ENCODE data around the gene ANKFN1.

ANKFN1 gene

GRCh38 chr17:56152874-56153602, at the start of gene ANKFN1:
Gene ANKFN1, plus strand, starts transcription at chr17:56153475. Its CDS starts 59,193 bp downstream, at chr17:56212668.
- DNase-seq: no peak

GRCh38 chr17:56108811-56109284, 44.4 kb upstream of the ANKFN1 start:
- DNase-seq: no peak

- no peak for DNase-seq
Observed at GRCh38 chr17:56109836-56110235, 43.4 kb upstream of the ANKFN1 start.

- DNase-seq: no peak
Observed at GRCh38 chr17:56110463-56111135, 42.7 kb upstream of the ANKFN1 start.

GRCh38 chr17:56111706-56112485, 41.4 kb upstream of the ANKFN1 start:
- peak; percentile 54 for DNase-seq

GRCh38 chr17:56113486-56113885, 39.8 kb upstream of the ANKFN1 start:
- DNase-seq: no peak

GRCh38 chr17:56114469-56114868, 38.8 kb upstream of the ANKFN1 start:
- DNase-seq: peak; percentile 93

- DNase-seq: no peak
Observed at GRCh38 chr17:56119191-56119590, 34.1 kb upstream of the ANKFN1 start.

- no peak for DNase-seq
Observed at GRCh38 chr17:56119936-56120335, 33.3 kb upstream of the ANKFN1 start.

GRCh38 chr17:56121191-56122051, 31.9 kb upstream of the ANKFN1 start:
- DNase-seq: no peak

GRCh38 chr17:56125830-56126819, 27.1 kb upstream of the ANKFN1 start:
- DNase-seq: no peak

- no peak for DNase-seq
Observed at GRCh38 chr17:56130026-56130425, 23.2 kb upstream of the ANKFN1 start.

GRCh38 chr17:56130631-56131030, 22.6 kb upstream of the ANKFN1 start:
- no peak for DNase-seq

GRCh38 chr17:56131431-56131830, 21.8 kb upstream of the ANKFN1 start:
- DNase-seq: no peak

GRCh38 chr17:56136301-56136700, 17.0 kb upstream of the ANKFN1 start:
- DNase-seq: no peak

- no peak for DNase-seq
Observed at GRCh38 chr17:56141046-56141839, 12.0 kb upstream of the ANKFN1 start.

GRCh38 chr17:56142325-56142724, 10.9 kb upstream of the ANKFN1 start:
- no peak for DNase-seq

- DNase-seq: no peak
Observed at GRCh38 chr17:56142781-56143180, 10.5 kb upstream of the ANKFN1 start.

- peak; percentile 78 for DNase-seq
Observed at GRCh38 chr17:56144223-56144622, 9.1 kb upstream of the ANKFN1 start.

- DNase-seq: no peak
Observed at GRCh38 chr17:56146534-56146933, 6.7 kb upstream of the ANKFN1 start.

All from NCI-H187 treated with DMSO at 0.1 percent for 48 hours (cell line).